ENCODE measurements around the gene SEPTIN2. TPM values are rescaled to one million over a fixed set of nuclear protein-coding genes. Genes with fewer than 3 reads are reported as not detected.

Gene SEPTIN2
- total and polyA plus RNA-seq, 10 of the 15 experiments (the other 5 are each of a cell fraction or from before 2014, with no cell fraction given): 169 to 474 (median 269) TPM

DNA sequence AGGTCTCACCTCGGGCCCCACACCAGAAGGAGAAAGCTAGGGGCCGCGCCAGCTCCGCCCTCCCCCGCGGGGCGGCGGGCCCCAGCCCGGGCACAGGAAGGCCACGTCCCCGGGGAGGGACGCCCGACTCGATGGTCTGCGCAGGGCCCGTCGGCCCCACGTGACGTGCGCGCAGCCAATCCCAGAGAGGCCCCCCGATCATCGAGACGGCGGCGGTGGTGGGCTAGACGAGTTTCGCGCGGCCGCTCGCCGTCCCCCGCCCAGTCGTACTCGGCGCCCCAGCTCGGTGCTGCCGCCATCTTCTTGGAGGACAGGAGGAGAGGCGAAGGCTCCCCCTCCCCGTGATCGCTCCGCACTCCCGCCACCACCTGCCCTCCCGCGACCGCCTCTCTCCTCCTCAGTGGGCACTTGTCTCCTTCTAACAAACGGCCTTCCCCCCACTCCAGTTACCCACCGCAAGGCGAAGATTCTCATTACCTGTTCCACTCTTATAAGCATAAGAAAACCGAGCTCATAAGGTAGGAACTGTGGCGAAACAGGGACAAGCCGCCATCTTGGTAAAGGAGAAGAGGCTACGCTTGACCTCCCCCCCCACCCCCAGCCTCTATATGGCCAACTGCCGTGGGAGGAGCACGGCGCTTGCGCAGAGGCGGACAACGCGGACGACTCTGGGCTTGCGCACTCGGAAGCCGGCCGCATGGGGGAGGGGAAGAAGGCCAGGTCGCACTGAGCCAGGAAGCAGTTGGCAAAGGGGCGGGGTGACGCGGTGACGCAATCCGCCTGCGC lies 439 bp upstream of the SEPTIN2 start, which contains the start of gene HDLBP (continued):
- TF ChIP-seq, protein P1, sequence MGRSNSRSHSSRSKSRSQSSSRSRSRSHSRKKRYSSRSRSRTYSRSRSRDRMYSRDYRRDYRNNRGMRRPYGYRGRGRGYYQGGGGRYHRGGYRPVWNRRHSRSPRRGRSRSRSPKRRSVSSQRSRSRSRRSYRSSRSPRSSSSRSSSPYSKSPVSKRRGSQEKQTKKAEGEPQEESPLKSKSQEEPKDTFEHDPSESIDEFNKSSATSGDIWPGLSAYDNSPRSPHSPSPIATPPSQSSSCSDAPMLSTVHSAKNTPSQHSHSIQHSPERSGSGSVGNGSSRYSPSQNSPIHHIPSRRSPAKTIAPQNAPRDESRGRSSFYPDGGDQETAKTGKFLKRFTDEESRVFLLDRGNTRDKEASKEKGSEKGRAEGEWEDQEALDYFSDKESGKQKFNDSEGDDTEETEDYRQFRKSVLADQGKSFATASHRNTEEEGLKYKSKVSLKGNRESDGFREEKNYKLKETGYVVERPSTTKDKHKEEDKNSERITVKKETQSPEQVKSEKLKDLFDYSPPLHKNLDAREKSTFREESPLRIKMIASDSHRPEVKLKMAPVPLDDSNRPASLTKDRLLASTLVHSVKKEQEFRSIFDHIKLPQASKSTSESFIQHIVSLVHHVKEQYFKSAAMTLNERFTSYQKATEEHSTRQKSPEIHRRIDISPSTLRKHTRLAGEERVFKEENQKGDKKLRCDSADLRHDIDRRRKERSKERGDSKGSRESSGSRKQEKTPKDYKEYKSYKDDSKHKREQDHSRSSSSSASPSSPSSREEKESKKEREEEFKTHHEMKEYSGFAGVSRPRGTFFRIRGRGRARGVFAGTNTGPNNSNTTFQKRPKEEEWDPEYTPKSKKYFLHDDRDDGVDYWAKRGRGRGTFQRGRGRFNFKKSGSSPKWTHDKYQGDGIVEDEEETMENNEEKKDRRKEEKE (IDR thresholded peaks at IDR 0.05): no peak
- TF ChIP-seq JUNB (IDR thresholded peaks at IDR 0.05) (no peak), TAF1 (IDR thresholded peaks at IDR 0.05; ENCODE audit: borderline replicate concordance, low read depth, low read length) (peak; percentile 88), MYB (IDR thresholded peaks at IDR 0.05; ENCODE audit: borderline replicate concordance, low read depth, low read length) (peak; percentile 63; the same call in 1 of the 2 replicates), SP1 (IDR thresholded peaks at IDR 0.05; ENCODE audit: low read depth, low read length) (peak; percentile 70), RELA (IDR thresholded peaks at IDR 0.05; ENCODE audit: borderline replicate concordance, partially characterized antibody) (peak; percentile 75), HCFC1 (IDR thresholded peaks at IDR 0.05; ENCODE audit: low read length) (peak; percentile 80), CEBPB (IDR thresholded peaks at IDR 0.05; ENCODE audit: borderline replicate concordance in 1 of 2, low read depth in 2 of 2, low read length in 2 of 2) (peak in 1 of 2 experiments; percentile 57; a peak in 1 of 4 replicates), CHD4 (IDR thresholded peaks at IDR 0.05) (no peak), ZSCAN29 (IDR thresholded peaks at IDR 0.05) (no peak), PML (IDR thresholded peaks at IDR 0.05; ENCODE audit: low read length) (no peak), ESRRA (IDR thresholded peaks at IDR 0.05; ENCODE audit: low read length) (no peak), NR2C1 (IDR thresholded peaks at IDR 0.05) (peak; percentile 78), POLR2AphosphoS5 (IDR thresholded peaks at IDR 0.05; ENCODE audit: low read length) (peak; percentile 88), SMAD1 (IDR thresholded peaks at IDR 0.05; ENCODE audit: low read depth, partially characterized antibody) (peak; percentile 91), JUND (IDR thresholded peaks at IDR 0.05; ENCODE audit: low read depth, low read length) (no peak), SRF (IDR thresholded peaks at IDR 0.05; ENCODE audit: low read depth in 2 of 2, low read length in 2 of 2) (peak; percentile 74 to 93), YY1 (IDR thresholded peaks at IDR 0.05; ENCODE audit: low read depth, low read length) (peak; percentile 99), SMAD5 (IDR thresholded peaks at IDR 0.05; ENCODE audit: low read depth) (peak; percentile 88), NFIC (IDR thresholded peaks at IDR 0.05; ENCODE audit: low read depth, low read length) (no peak), LARP7 (IDR thresholded peaks at IDR 0.05) (peak; percentile 17), CREB1 (IDR thresholded peaks at IDR 0.05; ENCODE audit: low read depth) (no peak)
- TF ChIP-seq, protein P2, sequence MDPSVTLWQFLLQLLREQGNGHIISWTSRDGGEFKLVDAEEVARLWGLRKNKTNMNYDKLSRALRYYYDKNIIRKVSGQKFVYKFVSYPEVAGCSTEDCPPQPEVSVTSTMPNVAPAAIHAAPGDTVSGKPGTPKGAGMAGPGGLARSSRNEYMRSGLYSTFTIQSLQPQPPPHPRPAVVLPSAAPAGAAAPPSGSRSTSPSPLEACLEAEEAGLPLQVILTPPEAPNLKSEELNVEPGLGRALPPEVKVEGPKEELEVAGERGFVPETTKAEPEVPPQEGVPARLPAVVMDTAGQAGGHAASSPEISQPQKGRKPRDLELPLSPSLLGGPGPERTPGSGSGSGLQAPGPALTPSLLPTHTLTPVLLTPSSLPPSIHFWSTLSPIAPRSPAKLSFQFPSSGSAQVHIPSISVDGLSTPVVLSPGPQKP (IDR thresholded peaks at IDR 0.05; ENCODE audit: low read depth, low read length): peak; percentile 71; the same call in 1 of the 2 replicates
- TF ChIP-seq, protein P3, sequence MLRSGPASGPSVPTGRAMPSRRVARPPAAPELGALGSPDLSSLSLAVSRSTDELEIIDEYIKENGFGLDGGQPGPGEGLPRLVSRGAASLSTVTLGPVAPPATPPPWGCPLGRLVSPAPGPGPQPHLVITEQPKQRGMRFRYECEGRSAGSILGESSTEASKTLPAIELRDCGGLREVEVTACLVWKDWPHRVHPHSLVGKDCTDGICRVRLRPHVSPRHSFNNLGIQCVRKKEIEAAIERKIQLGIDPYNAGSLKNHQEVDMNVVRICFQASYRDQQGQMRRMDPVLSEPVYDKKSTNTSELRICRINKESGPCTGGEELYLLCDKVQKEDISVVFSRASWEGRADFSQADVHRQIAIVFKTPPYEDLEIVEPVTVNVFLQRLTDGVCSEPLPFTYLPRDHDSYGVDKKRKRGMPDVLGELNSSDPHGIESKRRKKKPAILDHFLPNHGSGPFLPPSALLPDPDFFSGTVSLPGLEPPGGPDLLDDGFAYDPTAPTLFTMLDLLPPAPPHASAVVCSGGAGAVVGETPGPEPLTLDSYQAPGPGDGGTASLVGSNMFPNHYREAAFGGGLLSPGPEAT (IDR thresholded peaks at IDR 0.05; ENCODE audit: low read depth): peak; percentile 79
- TF ChIP-seq, protein P4, sequence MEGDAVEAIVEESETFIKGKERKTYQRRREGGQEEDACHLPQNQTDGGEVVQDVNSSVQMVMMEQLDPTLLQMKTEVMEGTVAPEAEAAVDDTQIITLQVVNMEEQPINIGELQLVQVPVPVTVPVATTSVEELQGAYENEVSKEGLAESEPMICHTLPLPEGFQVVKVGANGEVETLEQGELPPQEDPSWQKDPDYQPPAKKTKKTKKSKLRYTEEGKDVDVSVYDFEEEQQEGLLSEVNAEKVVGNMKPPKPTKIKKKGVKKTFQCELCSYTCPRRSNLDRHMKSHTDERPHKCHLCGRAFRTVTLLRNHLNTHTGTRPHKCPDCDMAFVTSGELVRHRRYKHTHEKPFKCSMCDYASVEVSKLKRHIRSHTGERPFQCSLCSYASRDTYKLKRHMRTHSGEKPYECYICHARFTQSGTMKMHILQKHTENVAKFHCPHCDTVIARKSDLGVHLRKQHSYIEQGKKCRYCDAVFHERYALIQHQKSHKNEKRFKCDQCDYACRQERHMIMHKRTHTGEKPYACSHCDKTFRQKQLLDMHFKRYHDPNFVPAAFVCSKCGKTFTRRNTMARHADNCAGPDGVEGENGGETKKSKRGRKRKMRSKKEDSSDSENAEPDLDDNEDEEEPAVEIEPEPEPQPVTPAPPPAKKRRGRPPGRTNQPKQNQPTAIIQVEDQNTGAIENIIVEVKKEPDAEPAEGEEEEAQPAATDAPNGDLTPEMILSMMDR (IDR thresholded peaks at IDR 0.05 in 2 of 3, conservative IDR thresholded peaks at IDR 0.05 in 1 of 3; ENCODE audit: control insufficient read depth in 2 of 3, extremely low read depth in 1 of 3, insufficient read depth in 1 of 3, low read depth in 3 of 3, low read length in 3 of 3): peak; percentile 12 to 39 (median 25); a peak in 4 of 6 replicates

All from GM12878 (cell line).